A549 (cell line): ENCODE data around the gene NEBL. TPM values are rescaled to one million over a fixed set of nuclear protein-coding genes. Genes with fewer than 3 reads are reported as not detected.

Experiments used
- ATAC-seq, 2 experiments: fragments of 200-7000 bp in 1 of 2; fragments of >200 bp in 1 of 2; cut with Nextera tagmentation in 1 of 2; cut with Tn5 transposase in 1 of 2; 3 replicates each; pipeline versions ENCODE4 v1.8.0 to v1.9.1; 2018 to 2020; ENCODE audit warnings: mild to moderate bottlenecking in 1 of 2, moderate library complexity in 1 of 2
- CTCF ChIA-PET: fragments of 300-600 bp; sonication (Branson Sonifier 250); formaldehyde crosslinking; extraction: SDS; loops from one replicate; lab custom pipeline; 2021; ENCODE audit warnings: antibody characterized with exemption, inconsistent platforms; lab: Yijun Ruan, JAX
- POLR2A ChIA-PET: fragments of 350-600 bp; formaldehyde crosslinking; extraction: SDS; loops from one replicate; lab custom pipeline; 2021; ENCODE audit warnings: antibody characterized with exemption, inconsistent platforms; lab: Yijun Ruan, JAX
- DNase-seq, 2 experiments: peaks; one replicate each; pipeline versions ENCODE4 v3.0.0 to v3.0.0-alpha.2; 2011 to 2016; ENCODE audit warnings: low read depth in 1 of 2, low spot score in 1 of 2
- FAIRE-seq: peaks from 2 replicates; lab custom pipeline; 2011; peaks lifted over from hg19 to GRCh38; lab: Jason Lieb, UNC
- H3K27ac ChIP-seq, 2 experiments: fragments of >200 bp; sonication (Bioruptor Twin); formaldehyde crosslinking; 3 replicates each; pipeline ENCODE4 v1.5.1; 2016 to 2017
- H3K4me1 ChIP-seq: fragments of >200 bp; sonication (Bioruptor Twin); formaldehyde crosslinking; 3 replicates; pipeline ENCODE4 v1.6.1; 2016
- H3K4me2 ChIP-seq: fragments of >200 bp; sonication (Bioruptor Twin); formaldehyde crosslinking; 3 replicates; pipeline ENCODE4 v1.6.1; 2016
- H3K4me3 ChIP-seq: fragments of >200 bp; sonication (Bioruptor Twin); formaldehyde crosslinking; 3 replicates; pipeline ENCODE4 v1.5.1; 2016
- H3K9me3 ChIP-seq: fragments of >200 bp; sonication (Bioruptor Twin); formaldehyde crosslinking; 3 replicates; pipeline ENCODE4 v1.6.1; 2016
- BHLHE40 ChIP-seq: IDR thresholded peaks from 2 replicates; pipeline ENCODE4 v1.6.1; 2012; ENCODE audit warnings: low read depth, low read length, inconsistent platforms
- CBX2 ChIP-seq: fragments of 200-600 bp; sonication (generic); IDR thresholded peaks from 2 replicates; pipeline ENCODE4 v1.6.1; 2016; ENCODE audit warnings: low read depth, mild to moderate bottlenecking, borderline replicate concordance
- CHD2 ChIP-seq: fragments of 150-350 bp; IDR thresholded peaks from 2 replicates; pipeline ENCODE4 v1.6.1; 2014; ENCODE audit warnings: low read length; ENCODE audit not compliant: partially characterized antibody
- CHD4 ChIP-seq: fragments of 200-600 bp; sonication (generic); IDR thresholded peaks from 2 replicates; pipeline ENCODE4 v1.6.1; 2016; ENCODE audit warnings: antibody characterized with exemption, mild to moderate bottlenecking, borderline replicate concordance
- EHF ChIP-seq: fragments of 250-450 bp; sonication (Bioruptor Pico); IDR thresholded peaks from 2 replicates; pipeline ENCODE4 v1.5.0; 2020; ENCODE audit warnings: mild to moderate bottlenecking
- EHMT2 ChIP-seq: fragments of 200-600 bp; sonication (generic); IDR thresholded peaks from 2 replicates; pipeline ENCODE4 v1.6.1; 2016; ENCODE audit warnings: antibody characterized with exemption, low read depth, mild to moderate bottlenecking, moderate library complexity
- EP300 ChIP-seq, 2 experiments: fragments of >200 bp; sonication (Bioruptor Twin); formaldehyde crosslinking; IDR thresholded peaks; 2 replicates in 1 of 2; 3 replicates in 1 of 2; pipeline ENCODE4 v1.6.1; 2016 to 2017
- FOSB ChIP-seq: fragments of 250-450 bp; sonication (Bioruptor Pico); IDR thresholded peaks from 2 replicates; pipeline ENCODE4 v1.5.0; 2020; ENCODE audit warnings: mild to moderate bottlenecking, moderate library complexity
- FOSL2 ChIP-seq, 2 experiments: fragments of 450-650 bp in 1 of 2; fragments of >200 bp in 1 of 2; sonication (Bioruptor Twin) in 1 of 2; formaldehyde crosslinking; IDR thresholded peaks; 2 replicates each; pipeline versions ENCODE4 v1.5.0 to v1.6.1; 2016 to 2020; ENCODE audit warnings: mild to moderate bottlenecking in 1 of 2, moderate library complexity in 1 of 2
- FOXS1 ChIP-seq: fragments of 250-450 bp; sonication (Bioruptor Pico); IDR thresholded peaks from 2 replicates; pipeline ENCODE4 v1.5.0; 2020; ENCODE audit warnings: mild to moderate bottlenecking, moderate library complexity
- HDAC2 ChIP-seq: fragments of 200-600 bp; sonication (generic); IDR thresholded peaks from 2 replicates; pipeline ENCODE4 v1.6.1; 2016
- HMGXB4 ChIP-seq: fragments of 250-450 bp; sonication (Bioruptor Pico); IDR thresholded peaks from 2 replicates; pipeline ENCODE4 v1.5.0; 2021; ENCODE audit warnings: mild to moderate bottlenecking, moderate library complexity, borderline replicate concordance
- HOXB5 ChIP-seq: fragments of 250-450 bp; sonication (Bioruptor Pico); IDR thresholded peaks from 2 replicates; pipeline ENCODE4 v1.5.0; 2020; ENCODE audit warnings: mild to moderate bottlenecking, moderate library complexity
- KDM1A ChIP-seq: fragments of 200-600 bp; sonication (generic); IDR thresholded peaks from 2 replicates; pipeline ENCODE4 v1.6.1; 2016; ENCODE audit warnings: low read depth, mild to moderate bottlenecking
- MAZ ChIP-seq: fragments of 150-350 bp; IDR thresholded peaks from 2 replicates; pipeline ENCODE4 v1.6.1; 2014; ENCODE audit warnings: antibody characterized with exemption, low read depth, low read length, borderline replicate concordance
- MYC ChIP-seq: IDR thresholded peaks from 2 replicates; pipeline ENCODE4 v1.6.1; 2012; ENCODE audit warnings: mild to moderate bottlenecking, inconsistent platforms, low read length, improper control_type of control experiment, borderline replicate concordance
- NFE2L2 ChIP-seq: fragments of 150-350 bp; conservative IDR thresholded peaks from 2 replicates; pipeline ENCODE4 v1.6.1; 2014; ENCODE audit warnings: low read length
- NPAS2 ChIP-seq: fragments of 250-450 bp; sonication (Bioruptor Pico); IDR thresholded peaks from 2 replicates; pipeline ENCODE4 v1.8.0; 2022; ENCODE audit warnings: mild to moderate bottlenecking, moderate library complexity, borderline replicate concordance
- NR3C1 ChIP-seq: fragments of >200 bp; sonication (Bioruptor Twin); formaldehyde crosslinking; IDR thresholded peaks from 3 replicates; pipeline ENCODE4 v1.6.1; 2017
- PBX3 ChIP-seq: IDR thresholded peaks from 2 replicates; pipeline ENCODE4 v1.6.1; 2012
- POLR2A ChIP-seq: IDR thresholded peaks from 2 replicates; pipeline ENCODE4 v1.6.1; 2012; ENCODE audit warnings: mild to moderate bottlenecking, low read length
- RAD21 ChIP-seq, 2 experiments: fragments of >200 bp in 1 of 2; sonication (Bioruptor Twin) in 1 of 2; formaldehyde crosslinking in 1 of 2; IDR thresholded peaks in 1 of 2; conservative IDR thresholded peaks in 1 of 2; 2 replicates in 1 of 2; 3 replicates in 1 of 2; pipeline ENCODE4 v1.6.1; 2012 to 2018; ENCODE audit warnings: inconsistent platforms in 1 of 2
- RARB ChIP-seq: fragments of 250-450 bp; sonication (Bioruptor Pico); IDR thresholded peaks from 2 replicates; pipeline ENCODE4 v1.8.0; 2021; ENCODE audit warnings: mild to moderate bottlenecking, moderate library complexity
- USF2 ChIP-seq: fragments of 450-650 bp; IDR thresholded peaks from 2 replicates; pipeline ENCODE4 v1.6.1; 2014; ENCODE audit warnings: antibody characterized with exemption
- ZC3H11A ChIP-seq: fragments of 450-650 bp; IDR thresholded peaks from 2 replicates; pipeline ENCODE4 v1.6.1; 2014; ENCODE audit warnings: antibody characterized with exemption, mild to moderate bottlenecking
- ZFP36 ChIP-seq: fragments of 450-650 bp; IDR thresholded peaks from 2 replicates; pipeline ENCODE4 v1.6.1; 2014; ENCODE audit warnings: borderline replicate concordance; ENCODE audit not compliant: partially characterized antibody
- ZNF302 ChIP-seq: fragments of 250-450 bp; sonication (Bioruptor Pico); IDR thresholded peaks from 2 replicates; pipeline ENCODE4 v1.9.0; 2021; ENCODE audit warnings: inconsistent platforms, mild to moderate bottlenecking, moderate library complexity
- ZSCAN20 ChIP-seq: fragments of 250-450 bp; sonication (Bioruptor Pico); IDR thresholded peaks from 2 replicates; pipeline ENCODE4 v1.8.0; 2022; ENCODE audit warnings: mild to moderate bottlenecking, moderate library complexity
- WGBS: methylation state at CpG from one replicate; pipeline ENCODE4 v1.1.6; 2017; ENCODE audit errors: missing lambda C conversion rate; 5-methylcytosine and 5-hydroxymethylcytosine counted together
- polyA plus RNA-seq, 4 experiments: library from polyadenylated mRNA; depleted of rRNA in 3 of 4; stranded (reverse); fragments of >200 nt; fragmentation: RNase III in 1 of 4; extraction: RNeasy Plus Mini Kit Qiagen cat#74134 plus additional on column Dnase treatment in 1 of 4; gene quantifications; 2 replicates in 3 of 4; 3 replicates in 1 of 4; pipeline ENCODE4 v1.2.3, GENCODE V29; 2011 to 2017

The NEBL gene
- polyA plus RNA-seq, 2 of the 4 experiments (the other 2 are of a cell fraction) = 13.0 to 33.8 TPM

GRCh38 chr10:20935931-20936330 lies 38.8 kb upstream of the NEBL start:
- Histone ChIP-seq H3K4me2 (no peak overlapping the region), H3K4me1 (no peaks in the 10 kb centered on the region), H3K9me3 (no peaks in the 10 kb centered on the region), H3K4me3 (no peak overlapping the region), H3K27ac (no peak overlapping the region)
- 63% methylated on average over 2 of the region's 2 CpGs for WGBS
- FAIRE-seq = no peak
- POLR2A ChIA-PET = no interaction called here
- ATAC-seq = no peak
- no peak for DNase-seq
- CTCF ChIA-PET = interaction anchor here (1.5 kb wide), 2 partner anchors 9 to 24 kb away, joined by 3 to 5 read pairs; no protein-coding TSS in a partner anchor
- TF ChIP-seq CHD4 = no peak
- TF ChIP-seq HDAC2 = no peak
- TF ChIP-seq BHLHE40 = no peak
- no peak for TF ChIP-seq PBX3
- no peak for TF ChIP-seq HOXB5 (CRISPR knock-in tag)
- no peak for TF ChIP-seq NPAS2 (CRISPR knock-in tag)
- no peak for TF ChIP-seq EHF (CRISPR knock-in tag)
- no peak for TF ChIP-seq RARB
- no peak for TF ChIP-seq CBX2
- no peak for TF ChIP-seq FOXS1 (CRISPR knock-in tag)
- no peak for TF ChIP-seq POLR2A
- TF ChIP-seq KDM1A = no peak
- no peak for TF ChIP-seq NFE2L2
- TF ChIP-seq ZFP36 = no peak
- TF ChIP-seq ZNF302 (CRISPR knock-in tag) = no peak
- no peak for TF ChIP-seq MAZ
- no peak for TF ChIP-seq FOSB (CRISPR knock-in tag)

GRCh38 chr10:20935301-20935700 lies 38.2 kb upstream of the NEBL start:
- FAIRE-seq (no peak), DNase-seq (no peak), ATAC-seq (no peak)
- no peak overlapping the region for H3K27ac ChIP-seq
- CTCF ChIA-PET = interaction anchor here (1.5 kb wide), 2 partner anchors 8 to 23 kb away, joined by 3 to 5 read pairs; no protein-coding TSS in a partner anchor
- no peak overlapping the region for H3K4me3 ChIP-seq
- TF ChIP-seq CHD2 = no peak
- H3K9me3 ChIP-seq = no peaks in the 10 kb centered on the region
- no peaks in the 10 kb centered on the region for H3K4me1 ChIP-seq
- 74% methylated on average over 8 of the region's 8 CpGs for WGBS
- no peak overlapping the region for H3K4me2 ChIP-seq
- POLR2A ChIA-PET = no interaction called here

- Histone ChIP-seq H3K4me2 (no peak overlapping the region), H3K4me1 (no peaks in the 10 kb centered on the region), H3K4me3 (no peak overlapping the region), H3K27ac (no peak overlapping the region), H3K9me3 (no peaks in the 10 kb centered on the region)
- no peak for DNase-seq
- ChIA-PET CTCF (no interaction called here), POLR2A (no interaction called here)
- TF ChIP-seq EP300 (IDR thresholded peaks at IDR 0.05) (no peak), ZC3H11A (no peak), ZSCAN20 (no peak), MYC (no peak), MAZ (no peak), CBX2 (no peak), FOSL2 (IDR thresholded peaks at IDR 0.05) (no peak), FOSL2 (CRISPR knock-in tag; IDR thresholded peaks at IDR 0.05) (no peak)
- no peak for FAIRE-seq
- 76% methylated on average over 2 of the region's 2 CpGs for WGBS
- no peak for ATAC-seq
Observed at GRCh38 chr10:20933705-20934104, 36.6 kb upstream of the NEBL start.

- Histone ChIP-seq H3K27ac (no peak overlapping the region), H3K4me3 (no peak overlapping the region), H3K9me3 (no peaks in the 10 kb centered on the region), H3K4me2 (no peak overlapping the region), H3K4me1 (no peaks in the 10 kb centered on the region)
- TF ChIP-seq BHLHE40 (no peak), USF2 (no peak), NR3C1 (no peak), ZC3H11A (no peak), EHMT2 (no peak), HMGXB4 (CRISPR knock-in tag) (no peak), RAD21 (conservative IDR thresholded peaks at IDR 0.05 in 1 of 2, IDR thresholded peaks at IDR 0.05 in 1 of 2) (no peak)
- 85% methylated on average over 5 of the region's 5 CpGs for WGBS
- FAIRE-seq (no peak), ATAC-seq (no peak), DNase-seq (no peak)
- ChIA-PET CTCF (no interaction called here), POLR2A (no interaction called here)
Observed at GRCh38 chr10:20932606-20933126, 35.6 kb upstream of the NEBL start.
